HepG2 (cell line): ENCODE measurements around the gene CBY2. TPM values are rescaled to one million over a fixed set of nuclear protein-coding genes. Genes with fewer than 3 reads are reported as not detected.

Experiments
- ATAC-seq: fragments of 200-7000 bp; cut with Tn5 transposase; 3 replicates; pipeline ENCODE4 v1.9.1; 2020; ENCODE audit warnings: mild to moderate bottlenecking, moderate library complexity
- BruUV-seq: library from RNA; stranded (reverse); fragments of 400-500 nt; replicated peaks from 2 replicates; lab custom pipeline; 2021; lab: Mats Ljungman, UMichigan
- CTCF ChIA-PET: fragments of 300-600 bp; formaldehyde crosslinking; extraction: SDS; loops from one replicate; lab custom pipeline; 2021; ENCODE audit warnings: low total read pairs, inconsistent platforms, low intra/inter-chr PET ratio; lab: Yijun Ruan, JAX
- POLR2A ChIA-PET: fragments of 350-600 bp; sonication (Branson Sonifier 250); formaldehyde crosslinking; loops from one replicate; lab custom pipeline; 2020; ENCODE audit warnings: antibody characterized with exemption, inconsistent platforms; lab: Yijun Ruan, JAX
- DNase-seq: peaks from one replicate; pipeline ENCODE4 v3.0.0-alpha.2; 2015; ENCODE audit warnings: low spot score
- FAIRE-seq: peaks from 3 replicates; lab custom pipeline; 2011; peaks lifted over from hg19 to GRCh38; lab: Jason Lieb, UNC
- H2AFZ ChIP-seq: one replicate; pipeline ENCODE4 v1.6.1; 2011; ENCODE audit warnings: low read length, inconsistent platforms
- H3K27ac ChIP-seq: fragments of 300-600 bp; 3 replicates; pipeline ENCODE4 v1.8.0; 2011; ENCODE audit warnings: mixed run types, mild to moderate bottlenecking, mixed read lengths, low read length, inconsistent platforms; ENCODE audit not compliant: insufficient read depth; ENCODE audit errors: extremely low read length
- H3K27me3 ChIP-seq, 2 experiments: fragments of 200-600 bp in 1 of 2; 2 replicates in 1 of 2; 3 replicates in 1 of 2; pipeline versions ENCODE4 v1.6.0 to v1.8.0; 2011; ENCODE audit warnings: low read length in 2 of 2, mild to moderate bottlenecking in 2 of 2, moderate library complexity in 2 of 2, inconsistent platforms in 1 of 2; ENCODE audit not compliant: insufficient read depth in 2 of 2, control insufficient read depth in 1 of 2
- H3K36me3 ChIP-seq, 2 experiments: fragments of 200-600 bp in 1 of 2; replicated peaks in 1 of 2; 2 replicates in 1 of 2; 3 replicates in 1 of 2; pipeline versions ENCODE4 v1.5.1 to v1.8.0; 2011; ENCODE audit warnings: low read length in 2 of 2, inconsistent platforms in 1 of 2; ENCODE audit not compliant: insufficient read depth in 2 of 2, control insufficient read depth in 1 of 2
- H3K4me1 ChIP-seq: 2 replicates; pipeline ENCODE4 v1.5.1; 2012; ENCODE audit warnings: low read length, inconsistent platforms; ENCODE audit not compliant: insufficient read depth
- H3K4me2 ChIP-seq: 2 replicates; pipeline ENCODE4 v1.6.0; 2011; ENCODE audit warnings: low read depth, low read length, inconsistent platforms
- H3K4me3 ChIP-seq, 3 experiments: fragments of 200-600 bp in 1 of 3; sonication (generic), shearing (Covaris generic) in 1 of 3; replicated peaks in 1 of 3; 2 replicates each; pipeline ENCODE4 v1.5.1; 2011 to 2016; ENCODE audit warnings: low read length in 3 of 3, inconsistent platforms in 2 of 3, low read depth in 2 of 3, mild to moderate bottlenecking in 2 of 3, control low read depth in 1 of 3, mixed read lengths in 1 of 3; ENCODE audit not compliant: insufficient read depth in 1 of 3
- H3K79me2 ChIP-seq: one replicate; pipeline ENCODE4 v1.6.1; 2011; ENCODE audit warnings: low read length, inconsistent platforms; ENCODE audit not compliant: insufficient read depth
- H3K9ac ChIP-seq: 2 replicates; pipeline ENCODE4 v1.6.0; 2011; ENCODE audit warnings: mild to moderate bottlenecking, low read depth, low read length, inconsistent platforms; ENCODE audit not compliant: insufficient read depth
- H3K9me3 ChIP-seq: 2 replicates; pipeline ENCODE4 v1.5.1; 2012; ENCODE audit warnings: mild to moderate bottlenecking, low read length
- H4K20me1 ChIP-seq: 2 replicates; pipeline ENCODE4 v1.6.0; 2011; ENCODE audit warnings: inconsistent platforms, mild to moderate bottlenecking, low read length, moderate library complexity; ENCODE audit not compliant: insufficient read depth
- ARNTL ChIP-seq: sonication (generic); formaldehyde crosslinking; IDR thresholded peaks from 2 replicates; pipeline ENCODE4 v1.4.0; 2020; ENCODE audit warnings: mild to moderate bottlenecking, missing genetic modification reagents
- ATM ChIP-seq: fragments of 450-650 bp; IDR thresholded peaks from 2 replicates; pipeline ENCODE4 v1.7.1; 2017; ENCODE audit warnings: mild to moderate bottlenecking, borderline replicate concordance
- BCLAF1 ChIP-seq: fragments of 450-650 bp; IDR thresholded peaks from 2 replicates; pipeline ENCODE4 v1.6.1; 2017; ENCODE audit warnings: mild to moderate bottlenecking
- DPF2 ChIP-seq: sonication (generic); formaldehyde crosslinking; IDR thresholded peaks from 2 replicates; pipeline ENCODE4 v1.4.0; 2020; ENCODE audit warnings: mild to moderate bottlenecking, low read depth, missing genetic modification reagents, borderline replicate concordance
- GATAD2A ChIP-seq: IDR thresholded peaks from 2 replicates; pipeline ENCODE4 v1.6.1; 2016
- KDM5B ChIP-seq: sonication (generic); formaldehyde crosslinking; IDR thresholded peaks from 2 replicates; pipeline ENCODE4 v1.4.0; 2020; ENCODE audit warnings: missing genetic modification reagents, mild to moderate bottlenecking, borderline replicate concordance
- PATZ1 ChIP-seq: sonication (generic); formaldehyde crosslinking; IDR thresholded peaks from 2 replicates; pipeline ENCODE4 v1.4.0; 2020; ENCODE audit warnings: missing genetic modification reagents
- YEATS2 ChIP-seq: sonication (generic); formaldehyde crosslinking; IDR thresholded peaks from 2 replicates; pipeline ENCODE4 v1.4.0; 2020; ENCODE audit warnings: missing genetic modification reagents, borderline replicate concordance
- ZBTB26 ChIP-seq: IDR thresholded peaks from 2 replicates; pipeline ENCODE4 v1.6.1; 2016; ENCODE audit warnings: missing compliant biosample characterization, missing genetic modification reagents, borderline replicate concordance
- ZBTB39 ChIP-seq: sonication (generic); formaldehyde crosslinking; IDR thresholded peaks from 2 replicates; pipeline ENCODE4 v1.5.0; 2020; ENCODE audit warnings: missing genetic modification reagents
- ZNF567 ChIP-seq: sonication (generic); formaldehyde crosslinking; IDR thresholded peaks from 2 replicates; pipeline ENCODE4 v1.8.1; 2023; ENCODE audit warnings: mild to moderate bottlenecking, missing genetic modification reagents, borderline replicate concordance
- ZNF577 ChIP-seq: sonication (generic); formaldehyde crosslinking; IDR thresholded peaks from 2 replicates; pipeline ENCODE4 v1.4.0; 2020; ENCODE audit warnings: mild to moderate bottlenecking, low read depth, missing genetic modification reagents, borderline replicate concordance
- ZNF605 ChIP-seq: sonication (generic); formaldehyde crosslinking; IDR thresholded peaks from 2 replicates; pipeline ENCODE4 v1.8.0; 2022; ENCODE audit warnings: mild to moderate bottlenecking, missing genetic modification reagents
- ZNF850 ChIP-seq: sonication (generic); formaldehyde crosslinking; conservative IDR thresholded peaks from 2 replicates; pipeline ENCODE4 v1.9.0; 2021; ENCODE audit warnings: mild to moderate bottlenecking, missing genetic modification reagents
- WGBS: methylation state at CpG from one replicate; pipeline ENCODE4 v1.1.6; 2017; ENCODE audit warnings: low lambda C conversion rate; 5-methylcytosine and 5-hydroxymethylcytosine counted together
- in situ Hi-C: cut with HindIII; loops from 2 replicates; pipeline ENCODE4 v1.10.0; 2017; ENCODE audit warnings: low pct_unique_long_range_greater_than_20kb; ENCODE audit not compliant: extremely low pct_ligation_motif_present
- intact Hi-C: fragments of 100-400 bp; cut with micrococcal nuclease; formaldehyde crosslinking; loops from one replicate; pipeline ENCODE4 v1.10.0; 2022; ENCODE audit not compliant: unreplicated experiment
- polyA plus RNA-seq, 8 experiments: library from polyadenylated mRNA; depleted of rRNA in 3 of 8; stranded (reverse) in 7 of 8; unstranded in 1 of 8; fragments of >200 nt; fragmentation: Illumina TruSeq in 4 of 8; extraction: Trizol in 4 of 8; gene quantifications; 2 replicates each; pipeline versions ENCODE4 v1.2.1 to v1.2.3, GENCODE V29; 2011 to 2016; ENCODE audit warnings: low read depth in 4 of 8, missing spikeins in 1 of 8, mixed read lengths in 1 of 8; ENCODE audit not compliant: insufficient read depth in 1 of 8
- total RNA-seq, 5 experiments: library from RNA; depleted of rRNA; stranded (reverse); fragments of >200 nt; fragmentation: Illumina TruSeq; extraction: Trizol; gene quantifications; 2 replicates each; pipeline ENCODE4 v1.2.3, GENCODE V29; 2016; ENCODE audit warnings: low read depth in 1 of 5

Gene CBY2
- total and polyA plus RNA-seq, 2 of the 13 experiments (the other 11 are each of a cell fraction or from before 2014, with no cell fraction given), result not detected

DNA sequence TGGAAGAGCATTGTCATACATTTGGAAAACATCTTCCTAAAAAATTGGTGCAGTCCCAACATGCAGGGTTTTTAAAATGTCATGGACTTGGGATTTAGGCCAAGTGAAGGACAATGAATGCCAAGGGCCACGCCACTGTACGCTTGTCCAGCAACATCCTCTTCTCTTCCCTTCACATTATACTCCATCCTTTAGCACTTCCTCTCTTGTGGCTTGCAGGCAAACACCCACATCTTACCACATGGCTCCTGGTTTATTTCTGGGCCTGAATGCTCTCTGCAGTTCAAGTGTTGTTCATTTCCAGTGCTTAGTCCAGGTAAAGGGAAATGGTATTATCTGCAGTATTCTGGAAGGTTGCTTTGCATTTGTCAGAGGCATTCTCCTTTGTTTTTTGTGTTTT is 45.0 kb downstream of the CBY2 start (continued):
- TF ChIP-seq PATZ1 (CRISPR knock-in tag), result no peak
- TF ChIP-seq BCLAF1, result no peak

GRCh38 chr13:45748941-45749759 is 47.0 kb downstream of the CBY2 start:
- Histone ChIP-seq H3K9ac (no peak overlapping the region), H3K9me3 (no peaks in the 10 kb centered on the region), H3K27me3 (no peaks in the 10 kb centered on the region), H4K20me1 (no peaks in the 10 kb centered on the region), H3K4me3 (no peak overlapping the region), H3K79me2 (no peaks in the 10 kb centered on the region), H3K36me3 (no peaks in the 10 kb centered on the region), H3K4me2 (no peak overlapping the region), H2AFZ (no peak overlapping the region), H3K4me1 (peaks cover 6% of the 10 kb centered on the region), H3K27ac (no peak overlapping the region)
- ATAC-seq, result no peak
- no peak for DNase-seq
- CTCF ChIA-PET, result no interaction called here
- in situ Hi-C loops (no loop called here), intact Hi-C loops (no loop called here)
- whole genome bisulfite sequencing, result 30% methylated on average over 13 of the region's 13 CpGs
- FAIRE-seq, result no peak
- no TSS peak for BruUV-seq
- POLR2A ChIA-PET, result no interaction called here
- TF ChIP-seq ARNTL (CRISPR knock-in tag) (no peak), ZBTB26 (CRISPR knock-in tag) (no peak), GATAD2A (no peak), DPF2 (no peak), YEATS2 (CRISPR knock-in tag) (no peak), ZBTB39 (CRISPR knock-in tag) (no peak), ZNF605 (CRISPR knock-in tag) (no peak), ATM (no peak), KDM5B (CRISPR knock-in tag) (no peak), ZNF850 (CRISPR knock-in tag) (no peak), ZNF577 (CRISPR knock-in tag) (no peak), ZNF567 (CRISPR knock-in tag) (no peak)
